WI38 (cell line): Measurements from ENCODE around the gene AOAH.
"Not testable (repeated sequence)": the region's sequence is repeated elsewhere in the genome, so short reads cannot be mapped to it uniquely, and the experiment has no call there.

ENCODE experiments used
- H3K4me3 ChIP-seq: 2 replicates; pipeline ENCODE4 v1.5.1; 2011; ENCODE audit warnings: low read depth, mild to moderate bottlenecking, control low read depth, low read length
- CTCF ChIP-seq: IDR thresholded peaks from 2 replicates; pipeline ENCODE4 v1.5.1; 2012; ENCODE audit warnings: low read depth, mild to moderate bottlenecking, control low read depth, low read length

AOAH gene

GRCh38 chr7:36650320-36650719 is 74.0 kb downstream of the AOAH start:
- TF ChIP-seq CTCF: no peak
- no peak overlapping the region for H3K4me3 ChIP-seq

- H3K4me3 ChIP-seq: not testable (repeated sequence)
Measured at GRCh38 chr7:36649319-36649718, 75.0 kb downstream of the AOAH start.

- TF ChIP-seq CTCF: no peak
- H3K4me3 ChIP-seq: no peak overlapping the region
Measured at GRCh38 chr7:36648441-36648840, 75.9 kb downstream of the AOAH start.

- no peak for TF ChIP-seq CTCF
Measured at GRCh38 chr7:36644625-36645422, 79.5 kb downstream of the AOAH start.

GRCh38 chr7:36642414-36642813 is 81.9 kb downstream of the AOAH start:
- no peak for TF ChIP-seq CTCF
- H3K4me3 ChIP-seq: no peak overlapping the region

More at GRCh38 chr7:36644625-36645422, 79.5 kb downstream of the AOAH start:
- no peak overlapping the region for H3K4me3 ChIP-seq

GRCh38 chr7:36642010-36642409 is 82.3 kb downstream of the AOAH start:
- H3K4me3 ChIP-seq: no peak overlapping the region
- no peak for TF ChIP-seq CTCF

GRCh38 chr7:36640682-36641081 is 83.6 kb downstream of the AOAH start:
- TF ChIP-seq CTCF: no peak
- H3K4me3 ChIP-seq: no peak overlapping the region

- TF ChIP-seq CTCF: no peak
- no peak overlapping the region for H3K4me3 ChIP-seq
Measured at GRCh38 chr7:36639826-36640225, 84.5 kb downstream of the AOAH start.
